ENCODE measurements around the gene RAB3GAP1. TPM values are rescaled to one million over a fixed set of nuclear protein-coding genes. Genes with fewer than 3 reads are reported as not detected.

Gene RAB3GAP1
- total RNA-seq, 1 experiment from 2014 or later: 63.4 TPM

DNA sequence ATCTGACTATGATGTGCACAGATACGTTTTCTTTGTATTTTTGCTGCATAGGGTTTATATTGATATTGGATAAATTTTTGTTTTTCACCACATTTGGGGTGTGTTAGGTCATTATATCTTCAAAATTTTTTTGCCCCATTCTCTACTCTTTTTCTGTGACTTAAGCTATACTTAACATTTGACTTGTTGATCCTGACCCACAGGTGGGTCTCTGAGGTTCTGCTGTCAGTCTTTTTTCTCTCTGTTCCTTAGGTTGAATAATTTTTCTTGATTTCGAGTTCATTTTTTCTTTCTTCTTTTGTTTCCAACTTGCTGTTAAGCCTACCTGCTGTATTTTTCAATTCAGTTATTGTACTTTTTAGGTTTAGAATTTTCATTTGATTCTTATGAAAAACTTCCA, 12.1 kb downstream of the RAB3GAP1 start:
- intact Hi-C loops (cut with micrococcal nuclease): no loop called here

DNA sequence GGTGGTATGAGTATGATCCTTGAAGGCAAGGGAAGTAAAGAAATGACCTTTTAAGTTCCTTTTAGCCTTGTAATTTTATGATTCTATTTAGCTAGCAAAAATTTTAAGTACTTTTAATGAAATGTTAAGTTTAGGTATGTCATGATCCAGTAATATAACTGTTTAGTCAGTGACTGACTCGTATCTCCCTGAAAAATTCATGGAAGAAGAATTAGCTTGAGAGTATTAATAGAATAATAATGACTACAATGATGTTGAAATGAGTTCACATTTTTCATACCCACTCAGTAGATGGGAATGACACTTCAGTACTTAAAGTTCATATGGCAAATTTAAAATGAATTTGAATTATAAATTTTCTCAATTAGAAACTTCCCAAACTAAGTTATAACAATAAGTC, 14.6 kb downstream of the RAB3GAP1 start:
- peaks cover 6% of the 10 kb centered on the region for H3K4me1 Mint-ChIP-seq (ENCODE audit: insufficient read depth, unreplicated experiment)

More for the DNA sequence above, 12.1 kb downstream of the RAB3GAP1 start:
- H3K9me3 Mint-ChIP-seq (ENCODE audit: unreplicated experiment): no peaks in the 10 kb centered on the region
- peaks cover 14% of the 10 kb centered on the region for H3K4me1 Mint-ChIP-seq (ENCODE audit: insufficient read depth, unreplicated experiment)
- peaks cover 51% of the 10 kb centered on the region for H3K36me3 Mint-ChIP-seq (ENCODE audit: insufficient read depth, unreplicated experiment)
- H3K27me3 Mint-ChIP-seq (ENCODE audit: insufficient read depth, unreplicated experiment): no peaks in the 10 kb centered on the region
- TF ChIP-seq, protein P1, sequence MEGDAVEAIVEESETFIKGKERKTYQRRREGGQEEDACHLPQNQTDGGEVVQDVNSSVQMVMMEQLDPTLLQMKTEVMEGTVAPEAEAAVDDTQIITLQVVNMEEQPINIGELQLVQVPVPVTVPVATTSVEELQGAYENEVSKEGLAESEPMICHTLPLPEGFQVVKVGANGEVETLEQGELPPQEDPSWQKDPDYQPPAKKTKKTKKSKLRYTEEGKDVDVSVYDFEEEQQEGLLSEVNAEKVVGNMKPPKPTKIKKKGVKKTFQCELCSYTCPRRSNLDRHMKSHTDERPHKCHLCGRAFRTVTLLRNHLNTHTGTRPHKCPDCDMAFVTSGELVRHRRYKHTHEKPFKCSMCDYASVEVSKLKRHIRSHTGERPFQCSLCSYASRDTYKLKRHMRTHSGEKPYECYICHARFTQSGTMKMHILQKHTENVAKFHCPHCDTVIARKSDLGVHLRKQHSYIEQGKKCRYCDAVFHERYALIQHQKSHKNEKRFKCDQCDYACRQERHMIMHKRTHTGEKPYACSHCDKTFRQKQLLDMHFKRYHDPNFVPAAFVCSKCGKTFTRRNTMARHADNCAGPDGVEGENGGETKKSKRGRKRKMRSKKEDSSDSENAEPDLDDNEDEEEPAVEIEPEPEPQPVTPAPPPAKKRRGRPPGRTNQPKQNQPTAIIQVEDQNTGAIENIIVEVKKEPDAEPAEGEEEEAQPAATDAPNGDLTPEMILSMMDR (IDR thresholded peaks at IDR 0.05; ENCODE audit: unreplicated experiment): no peak
- H3K27ac Mint-ChIP-seq (ENCODE audit: low read depth, unreplicated experiment): peak overlapping the region; percentile 35
- no TSS peak for BruUV-seq (replicated peaks)
- CTCF ChIA-PET: interaction anchor here (1.2 kb wide), 1 partner anchor 60 kb away, joined by 4 read pairs; no protein-coding TSS in a partner anchor
- no peak overlapping the region for H3K4me3 Mint-ChIP-seq (ENCODE audit: unreplicated experiment)
- no peak for DNase-seq (ENCODE audit: unreplicated experiment)
- POLR2A ChIA-PET: interaction anchor here (0.6 to 2.0 kb wide), 5 partner anchors 9 to 832 kb away, joined by 3 to 10 read pairs (median 3); partner anchors contain the start of gene RAB3GAP1

DNA sequence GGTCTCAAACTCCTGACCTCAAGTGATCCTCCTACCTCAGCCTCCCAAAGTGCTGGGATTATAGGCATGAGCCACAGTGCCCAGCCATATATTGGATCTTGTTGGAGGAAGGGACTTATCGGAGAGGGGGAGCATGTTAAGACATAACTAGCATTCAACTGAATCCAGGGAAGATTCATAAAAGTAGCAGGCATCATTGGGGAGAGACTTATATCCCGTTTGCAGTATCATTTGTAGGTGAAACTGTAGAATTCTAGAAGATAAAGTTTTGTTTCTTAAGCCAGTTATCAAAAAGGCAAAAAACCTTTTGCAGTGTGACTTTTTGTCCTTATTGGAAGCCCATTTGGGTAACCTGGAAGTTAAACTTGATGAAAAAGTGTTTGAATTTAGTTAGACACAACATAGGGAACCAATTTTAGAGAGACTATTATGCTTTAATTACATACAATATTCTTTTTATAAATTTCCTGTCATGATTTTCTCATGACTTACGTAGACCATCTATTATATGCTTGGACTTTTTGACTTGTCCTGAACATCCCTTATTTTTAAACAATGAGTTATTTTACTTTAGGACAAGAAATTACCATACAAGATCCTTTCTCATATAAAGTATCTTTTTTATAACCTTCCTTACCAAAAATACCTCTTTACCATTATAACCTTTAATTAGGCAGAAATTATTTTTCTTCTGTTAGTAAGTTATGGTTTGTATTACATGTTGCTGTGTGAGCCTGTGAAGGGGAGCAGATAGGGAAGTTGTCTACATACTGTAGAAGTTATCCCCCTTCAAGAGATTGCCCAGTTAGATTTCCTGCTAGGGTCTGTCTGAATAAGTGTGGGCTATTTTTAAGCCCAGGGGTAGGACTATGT, 20.3 kb downstream of the RAB3GAP1 start:
- no peak overlapping the region for H3K4me3 Mint-ChIP-seq (ENCODE audit: unreplicated experiment)
- BruUV-seq (replicated peaks): no TSS peak
- peaks cover 5% of the 10 kb centered on the region for H3K9me3 Mint-ChIP-seq (ENCODE audit: unreplicated experiment)
- ChIA-PET CTCF (no interaction called here), POLR2A (no interaction called here)
- no peak overlapping the region for H3K27ac Mint-ChIP-seq (ENCODE audit: low read depth, unreplicated experiment)
- peak; percentile 15 for DNase-seq (ENCODE audit: unreplicated experiment)
- peaks cover 51% of the 10 kb centered on the region for H3K36me3 Mint-ChIP-seq (ENCODE audit: insufficient read depth, unreplicated experiment)
- peaks cover 10% of the 10 kb centered on the region for H3K4me1 Mint-ChIP-seq (ENCODE audit: insufficient read depth, unreplicated experiment)
- intact Hi-C loops (cut with micrococcal nuclease): no loop called here
- TF ChIP-seq, protein P1 (IDR thresholded peaks at IDR 0.05; ENCODE audit: unreplicated experiment): no peak
- no peaks in the 10 kb centered on the region for H3K27me3 Mint-ChIP-seq (ENCODE audit: insufficient read depth, unreplicated experiment)

More for the DNA sequence above, 14.6 kb downstream of the RAB3GAP1 start:
- intact Hi-C loops (cut with micrococcal nuclease): no loop called here
- peaks cover under 1% of the 10 kb centered on the region for H3K9me3 Mint-ChIP-seq (ENCODE audit: unreplicated experiment)
- POLR2A ChIA-PET: interaction anchor here (1.0 to 2.0 kb wide), 3 partner anchors 10 to 675 kb away, joined by 4 to 10 read pairs (median 4); partner anchors contain the start of genes RAB3GAP1 and UBXN4
- H3K27me3 Mint-ChIP-seq (ENCODE audit: insufficient read depth, unreplicated experiment): no peaks in the 10 kb centered on the region
- peaks cover 50% of the 10 kb centered on the region for H3K36me3 Mint-ChIP-seq (ENCODE audit: insufficient read depth, unreplicated experiment)
- no peak overlapping the region for H3K27ac Mint-ChIP-seq (ENCODE audit: low read depth, unreplicated experiment)
- CTCF ChIA-PET: interaction anchor here (0.6 to 1.9 kb wide), 3 partner anchors 14 to 63 kb away, joined by 3 to 4 read pairs (median 3); no protein-coding TSS in a partner anchor
- TF ChIP-seq, protein P1 (IDR thresholded peaks at IDR 0.05; ENCODE audit: unreplicated experiment): no peak
- no TSS peak for BruUV-seq (replicated peaks)
- no peak for DNase-seq (ENCODE audit: unreplicated experiment)
- H3K4me3 Mint-ChIP-seq (ENCODE audit: unreplicated experiment): no peak overlapping the region

DNA sequence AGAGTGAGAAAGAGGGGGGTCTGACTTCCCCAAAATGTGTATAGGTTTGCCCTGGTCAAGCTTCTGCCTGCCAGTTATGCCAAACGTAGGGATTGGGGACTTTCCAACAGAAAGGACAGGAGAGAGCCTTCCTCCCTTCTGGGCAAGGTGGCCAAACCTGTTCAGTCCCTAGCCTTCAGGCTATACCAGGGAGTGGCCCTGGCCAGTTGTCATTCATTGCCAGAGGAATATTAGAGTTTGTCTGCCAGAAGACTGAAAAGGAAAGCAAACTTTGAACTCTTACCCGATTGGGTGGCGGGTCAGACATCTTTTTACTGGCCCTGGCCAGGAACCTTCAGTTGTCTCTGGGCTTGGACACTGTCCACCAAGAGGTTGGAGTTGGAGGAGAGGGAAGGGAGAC, 22.1 kb downstream of the RAB3GAP1 start:
- H3K27ac Mint-ChIP-seq (ENCODE audit: low read depth, unreplicated experiment): no peak overlapping the region
- TF ChIP-seq, protein P1 (IDR thresholded peaks at IDR 0.05; ENCODE audit: unreplicated experiment): no peak
- no peaks in the 10 kb centered on the region for H3K27me3 Mint-ChIP-seq (ENCODE audit: insufficient read depth, unreplicated experiment)
- intact Hi-C loops (cut with micrococcal nuclease): no loop called here
- ChIA-PET CTCF (no interaction called here), POLR2A (no interaction called here)
- no TSS peak for BruUV-seq (replicated peaks)
- no peak for DNase-seq (ENCODE audit: unreplicated experiment)
- peaks cover 5% of the 10 kb centered on the region for H3K9me3 Mint-ChIP-seq (ENCODE audit: unreplicated experiment)
- H3K4me1 Mint-ChIP-seq (ENCODE audit: insufficient read depth, unreplicated experiment): peaks cover 14% of the 10 kb centered on the region
- H3K4me3 Mint-ChIP-seq (ENCODE audit: unreplicated experiment): no peak overlapping the region
- H3K36me3 Mint-ChIP-seq (ENCODE audit: insufficient read depth, unreplicated experiment): peaks cover 59% of the 10 kb centered on the region
